Activated CD8-positive, alpha-beta memory T cell treated with anti-CD3 and anti-CD28 coated beads for 24 hours (primary cell): ENCODE measurements around the gene RCAN1.

ENCODE experiments used
- DNase-seq: peaks from one replicate; pipeline ENCODE4 v3.0.0-alpha.2; 2020

The RCAN1 gene

GRCh38 chr21:34536311-34536710, 78.6 kb downstream of the RCAN1 start:
- DNase-seq = no peak

- no peak for DNase-seq
Measured at GRCh38 chr21:34535886-34536285, 79.0 kb downstream of the RCAN1 start.

GRCh38 chr21:34534522-34534921, 80.4 kb downstream of the RCAN1 start:
- DNase-seq = no peak

GRCh38 chr21:34533938-34534337, 81.0 kb downstream of the RCAN1 start:
- no peak for DNase-seq

- DNase-seq = no peak
Measured at GRCh38 chr21:34531399-34531798, 83.5 kb downstream of the RCAN1 start.

GRCh38 chr21:34530261-34530660, 84.7 kb downstream of the RCAN1 start:
- DNase-seq = no peak

GRCh38 chr21:34528131-34528561, 86.8 kb downstream of the RCAN1 start:
- DNase-seq = no peak

- peak; percentile 74 for DNase-seq
Measured at GRCh38 chr21:34526618-34527290, 88.2 kb downstream of the RCAN1 start.

GRCh38 chr21:34526241-34526617, 88.7 kb downstream of the RCAN1 start:
- DNase-seq = no peak

- no peak for DNase-seq
Measured at GRCh38 chr21:34524646-34525601, 90.0 kb downstream of the RCAN1 start.

GRCh38 chr21:34523019-34523555, 91.8 kb downstream of the RCAN1 start:
- no peak for DNase-seq

- no peak for DNase-seq
Measured at GRCh38 chr21:34522284-34522683, 92.6 kb downstream of the RCAN1 start.

- no peak for DNase-seq
Measured at GRCh38 chr21:34521561-34521960, 93.4 kb downstream of the RCAN1 start.

- DNase-seq = no peak
Measured at GRCh38 chr21:34520764-34521508, 94.0 kb downstream of the RCAN1 start.

GRCh38 chr21:34520281-34520680, 94.6 kb downstream of the RCAN1 start:
- DNase-seq = no peak

- no peak for DNase-seq
Measured at GRCh38 chr21:34519694-34520093, 95.2 kb downstream of the RCAN1 start.

- DNase-seq = no peak
Measured at GRCh38 chr21:34519016-34519415, 95.9 kb downstream of the RCAN1 start.

GRCh38 chr21:34518301-34518700, 96.6 kb downstream of the RCAN1 start:
- DNase-seq = no peak

- no peak for DNase-seq
Measured at GRCh38 chr21:34517491-34518245, 97.2 kb downstream of the RCAN1 start.

GRCh38 chr21:34517039-34517438, 97.9 kb downstream of the RCAN1 start:
- no peak for DNase-seq

GRCh38 chr21:34514576-34515115, 100.3 kb downstream of the RCAN1 start:
- DNase-seq = no peak

- DNase-seq = no peak
Measured at GRCh38 chr21:34513129-34513675, 101.7 kb downstream of the RCAN1 start.
